ENCODE data around the gene MROH2A.

MROH2A gene

GRCh38 chr2:233816334-233816733 is 38.2 kb downstream of the MROH2A start:
- DNase-seq (ENCODE audit: low read depth, low spot score): no peak
- H3K4me3 ChIP-seq (ENCODE audit: low read length): no peak overlapping the region

- DNase-seq (ENCODE audit: low read depth, low spot score): no peak
- no peak overlapping the region for H3K4me3 ChIP-seq (ENCODE audit: low read length)
Observed at GRCh38 chr2:233816771-233817170, 38.6 kb downstream of the MROH2A start.

- no peak for DNase-seq (ENCODE audit: low read depth, low spot score)
Observed at GRCh38 chr2:233817361-233817911, 39.3 kb downstream of the MROH2A start.

GRCh38 chr2:233817995-233818638 is 40.0 kb downstream of the MROH2A start:
- DNase-seq (ENCODE audit: low read depth, low spot score): no peak
- H3K4me3 ChIP-seq (ENCODE audit: low read length): no peak overlapping the region

More at GRCh38 chr2:233817361-233817911, 39.3 kb downstream of the MROH2A start:
- H3K4me3 ChIP-seq (ENCODE audit: low read length): no peak overlapping the region

- no peak for DNase-seq (ENCODE audit: low read depth, low spot score)
Observed at GRCh38 chr2:233818639-233819621, 40.8 kb downstream of the MROH2A start.

GRCh38 chr2:233819884-233820773 is 42.0 kb downstream of the MROH2A start:
- no peak for DNase-seq (ENCODE audit: low read depth, low spot score)
- no peak overlapping the region for H3K4me3 ChIP-seq (ENCODE audit: low read length)

More at GRCh38 chr2:233818639-233819621, 40.8 kb downstream of the MROH2A start:
- H3K4me3 ChIP-seq (ENCODE audit: low read length): no peak overlapping the region

- DNase-seq (ENCODE audit: low read depth, low spot score): no peak
- H3K4me3 ChIP-seq (ENCODE audit: low read length): no peak overlapping the region
Observed at GRCh38 chr2:233820774-233821105, 42.6 kb downstream of the MROH2A start.

GRCh38 chr2:233821196-233821595 is 43.1 kb downstream of the MROH2A start:
- DNase-seq (ENCODE audit: low read depth, low spot score): no peak

GRCh38 chr2:233821709-233822100 is 43.6 kb downstream of the MROH2A start:
- no peak overlapping the region for H3K4me3 ChIP-seq (ENCODE audit: low read length)
- DNase-seq (ENCODE audit: low read depth, low spot score): no peak

More at GRCh38 chr2:233821196-233821595, 43.1 kb downstream of the MROH2A start:
- H3K4me3 ChIP-seq (ENCODE audit: low read length): no peak overlapping the region

GRCh38 chr2:233822101-233822771 is 44.1 kb downstream of the MROH2A start:
- H3K4me3 ChIP-seq (ENCODE audit: low read length): no peak overlapping the region
- DNase-seq (ENCODE audit: low read depth, low spot score): no peak

GRCh38 chr2:233822781-233823730 is 44.9 kb downstream of the MROH2A start:
- no peak overlapping the region for H3K4me3 ChIP-seq (ENCODE audit: low read length)
- DNase-seq (ENCODE audit: low read depth, low spot score): no peak

GRCh38 chr2:233823731-233824121 is 45.6 kb downstream of the MROH2A start:
- no peak for DNase-seq (ENCODE audit: low read depth, low spot score)
- no peak overlapping the region for H3K4me3 ChIP-seq (ENCODE audit: low read length)

GRCh38 chr2:233824373-233824772 is 46.2 kb downstream of the MROH2A start:
- no peak overlapping the region for H3K4me3 ChIP-seq (ENCODE audit: low read length)
- DNase-seq (ENCODE audit: low read depth, low spot score): no peak

- no peak overlapping the region for H3K4me3 ChIP-seq (ENCODE audit: low read length)
- DNase-seq (ENCODE audit: low read depth, low spot score): no peak
Observed at GRCh38 chr2:233828546-233829192, 50.5 kb downstream of the MROH2A start.

- no peak for DNase-seq (ENCODE audit: low read depth, low spot score)
- no peak overlapping the region for H3K4me3 ChIP-seq (ENCODE audit: low read length)
Observed at GRCh38 chr2:233829193-233830110, 51.3 kb downstream of the MROH2A start.

All from Jurkat, Clone E6-1 (cell line).